K562 treated with DMSO at 1 percent for 24 hours (cell line): ENCODE data around the gene NPY5R. TPM values are rescaled to one million over a fixed set of nuclear protein-coding genes. Genes with fewer than 3 reads are reported as not detected.

Experiments used
- total RNA-seq: library from RNA; unstranded; fragments of 300-600 nt; gene quantifications from 2 replicates; pipeline ENCODE4 v1.2.3, GENCODE V29; 2022; ENCODE audit warnings: low read depth; ENCODE audit not compliant: insufficient read depth

The NPY5R gene
- not detected in 2 replicates for total RNA-seq

DNA sequence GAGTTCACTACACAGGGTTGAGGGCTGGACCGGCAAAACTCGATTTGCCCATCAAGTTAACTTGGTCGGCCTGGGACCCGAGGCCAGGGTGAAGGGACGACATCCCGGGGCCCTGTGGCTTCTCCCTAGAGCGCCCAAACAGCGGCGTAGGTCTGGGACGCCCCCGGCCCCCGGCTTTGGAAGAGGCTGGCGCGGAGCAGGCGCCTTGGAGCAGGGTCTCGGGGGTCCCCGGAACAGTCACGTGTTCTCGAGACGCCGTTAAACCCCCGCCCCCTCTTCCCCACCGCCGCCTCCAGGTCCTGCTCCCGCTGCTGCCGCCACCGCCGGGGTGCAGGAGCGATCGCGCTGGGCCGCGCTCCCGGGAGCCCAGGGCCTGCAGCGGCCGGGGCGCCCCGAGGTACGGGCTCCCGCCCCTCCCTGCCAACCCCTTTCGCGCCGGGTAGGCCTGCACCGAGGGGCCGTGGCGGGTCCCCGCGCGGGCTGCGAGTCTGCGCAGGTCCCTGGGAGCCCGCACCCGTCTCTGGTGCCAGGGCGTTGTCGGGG lies at the start of gene NPY5R:
NPY5R (plus strand) TSS at position 289 of the 543 bp plus-strand sequence. CDS start 6,382 bp downstream, outside the sequence.

DNA sequence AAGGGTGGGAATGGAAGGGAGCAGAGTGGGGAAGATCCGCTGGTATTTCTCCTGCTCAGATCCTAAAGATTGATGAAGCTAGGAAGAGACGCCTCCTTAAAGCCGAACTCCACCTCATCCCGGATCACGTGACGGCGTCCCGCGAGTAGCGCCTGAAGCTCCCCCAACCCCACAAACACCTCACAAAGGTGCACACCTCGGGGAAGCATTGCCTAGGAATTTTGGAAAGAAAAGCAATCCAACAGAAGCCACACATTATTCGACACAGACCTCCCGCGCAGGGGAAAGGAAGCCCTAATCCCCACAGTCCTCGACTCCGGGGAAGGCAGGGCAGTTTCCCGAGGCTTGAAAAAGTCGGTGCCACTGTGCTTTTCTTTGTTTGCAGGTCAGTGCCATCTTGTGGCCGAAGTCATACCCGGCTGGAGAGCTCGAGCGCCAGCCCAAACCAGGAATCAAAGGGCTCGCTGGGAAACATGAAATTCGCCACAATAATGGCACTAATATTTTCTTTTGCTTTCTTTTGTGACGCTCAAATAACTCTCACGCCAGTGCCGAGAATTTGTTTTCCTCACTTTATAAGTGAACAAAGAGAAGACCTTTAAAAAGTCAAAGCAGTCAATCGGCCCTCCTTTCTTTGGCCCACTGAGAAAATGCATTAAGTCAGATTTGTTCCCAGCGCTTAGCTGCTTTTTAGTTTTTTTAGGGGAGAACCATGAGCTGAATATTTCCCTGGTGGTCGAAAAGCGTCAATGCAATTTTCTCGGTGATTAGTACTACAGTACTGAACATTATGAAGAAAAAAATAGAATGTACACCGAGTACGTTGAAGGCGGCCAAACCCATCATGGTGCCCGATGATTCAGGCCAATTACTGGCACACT lies 10.9 kb upstream of the NPY5R start, which contains the start of gene NPY1R:
NPY1R (minus strand) TSS at position 71 of the 881 bp plus-strand sequence. CDS start 6,042 bp downstream, outside the sequence.

Other genes starting within 250 kb of the NPY5R start
- 12.7 and 13.0 TPM in 2 replicates for gene NAF1, start 177.0 kb upstream of the NPY5R start, total RNA-seq
- 0.20 TPM in 1 of 2 replicates, not detected in the other for gene NPY1R, start 11.3 kb upstream of the NPY5R start, total RNA-seq
- 0.28 TPM in 1 of 2 replicates, not detected in the other for gene TKTL2, start 129.9 kb downstream of the NPY5R start, total RNA-seq
- 17.4 and 23.8 TPM in 2 replicates for gene TMA16, start 150.8 kb downstream of the NPY5R start, total RNA-seq